HepG2 (cell line): ENCODE data around the gene LPIN3. TPM values are rescaled to one million over a fixed set of nuclear protein-coding genes. Genes with fewer than 3 reads are reported as not detected.

Experiments
- ATAC-seq: fragments of 200-7000 bp; cut with Tn5 transposase; 3 replicates; pipeline ENCODE4 v1.9.1; 2020; ENCODE audit warnings: mild to moderate bottlenecking, moderate library complexity
- BruUV-seq: library from RNA; stranded (reverse); fragments of 400-500 nt; replicated peaks from 2 replicates; lab custom pipeline; 2021; lab: Mats Ljungman, UMichigan
- CTCF ChIA-PET: fragments of 300-600 bp; formaldehyde crosslinking; extraction: SDS; loops from one replicate; lab custom pipeline; 2021; ENCODE audit warnings: low total read pairs, inconsistent platforms, low intra/inter-chr PET ratio; lab: Yijun Ruan, JAX
- POLR2A ChIA-PET: fragments of 350-600 bp; sonication (Branson Sonifier 250); formaldehyde crosslinking; loops from one replicate; lab custom pipeline; 2020; ENCODE audit warnings: antibody characterized with exemption, inconsistent platforms; lab: Yijun Ruan, JAX
- DNase-seq: peaks from one replicate; pipeline ENCODE4 v3.0.0-alpha.2; 2015; ENCODE audit warnings: low spot score
- FAIRE-seq: peaks from 3 replicates; lab custom pipeline; 2011; peaks lifted over from hg19 to GRCh38; lab: Jason Lieb, UNC
- H2AFZ ChIP-seq: one replicate; pipeline ENCODE4 v1.6.1; 2011; ENCODE audit warnings: low read length, inconsistent platforms
- H3K27ac ChIP-seq: fragments of 300-600 bp; 3 replicates; pipeline ENCODE4 v1.8.0; 2011; ENCODE audit warnings: mixed run types, mild to moderate bottlenecking, mixed read lengths, low read length, inconsistent platforms; ENCODE audit not compliant: insufficient read depth; ENCODE audit errors: extremely low read length
- H3K27me3 ChIP-seq, 2 experiments: fragments of 200-600 bp in 1 of 2; 2 replicates in 1 of 2; 3 replicates in 1 of 2; pipeline versions ENCODE4 v1.6.0 to v1.8.0; 2011; ENCODE audit warnings: low read length in 2 of 2, mild to moderate bottlenecking in 2 of 2, moderate library complexity in 2 of 2, inconsistent platforms in 1 of 2; ENCODE audit not compliant: insufficient read depth in 2 of 2, control insufficient read depth in 1 of 2
- H3K36me3 ChIP-seq, 2 experiments: fragments of 200-600 bp in 1 of 2; replicated peaks in 1 of 2; 2 replicates in 1 of 2; 3 replicates in 1 of 2; pipeline versions ENCODE4 v1.5.1 to v1.8.0; 2011; ENCODE audit warnings: low read length in 2 of 2, inconsistent platforms in 1 of 2; ENCODE audit not compliant: insufficient read depth in 2 of 2, control insufficient read depth in 1 of 2
- H3K4me1 ChIP-seq: 2 replicates; pipeline ENCODE4 v1.5.1; 2012; ENCODE audit warnings: low read length, inconsistent platforms; ENCODE audit not compliant: insufficient read depth
- H3K4me2 ChIP-seq: 2 replicates; pipeline ENCODE4 v1.6.0; 2011; ENCODE audit warnings: low read depth, low read length, inconsistent platforms
- H3K4me3 ChIP-seq, 3 experiments: fragments of 200-600 bp in 1 of 3; sonication (generic), shearing (Covaris generic) in 1 of 3; replicated peaks in 1 of 3; 2 replicates each; pipeline ENCODE4 v1.5.1; 2011 to 2016; ENCODE audit warnings: low read length in 3 of 3, inconsistent platforms in 2 of 3, low read depth in 2 of 3, mild to moderate bottlenecking in 2 of 3, control low read depth in 1 of 3, mixed read lengths in 1 of 3; ENCODE audit not compliant: insufficient read depth in 1 of 3
- H3K79me2 ChIP-seq: one replicate; pipeline ENCODE4 v1.6.1; 2011; ENCODE audit warnings: low read length, inconsistent platforms; ENCODE audit not compliant: insufficient read depth
- H3K9ac ChIP-seq: 2 replicates; pipeline ENCODE4 v1.6.0; 2011; ENCODE audit warnings: mild to moderate bottlenecking, low read depth, low read length, inconsistent platforms; ENCODE audit not compliant: insufficient read depth
- H3K9me3 ChIP-seq: 2 replicates; pipeline ENCODE4 v1.5.1; 2012; ENCODE audit warnings: mild to moderate bottlenecking, low read length
- H4K20me1 ChIP-seq: 2 replicates; pipeline ENCODE4 v1.6.0; 2011; ENCODE audit warnings: inconsistent platforms, mild to moderate bottlenecking, low read length, moderate library complexity; ENCODE audit not compliant: insufficient read depth
- DBP ChIP-seq: sonication (generic); formaldehyde crosslinking; IDR thresholded peaks from 2 replicates; pipeline ENCODE4 v1.4.0; 2020; ENCODE audit warnings: missing genetic modification reagents; ENCODE audit errors: not compliant biosample characterization
- HOXA7 ChIP-seq: sonication (generic); formaldehyde crosslinking; IDR thresholded peaks from 2 replicates; pipeline ENCODE4 v1.8.1; 2022; ENCODE audit warnings: mild to moderate bottlenecking, missing genetic modification reagents, moderate library complexity
- POLR2G ChIP-seq: fragments of 200-400 bp; formaldehyde crosslinking; IDR thresholded peaks from 2 replicates; pipeline ENCODE4 v1.6.1; 2018; ENCODE audit warnings: mild to moderate bottlenecking, low read depth, low read length, moderate library complexity
- REXO4 ChIP-seq: sonication (generic); formaldehyde crosslinking; IDR thresholded peaks from 2 replicates; pipeline ENCODE4 v1.8.0; 2022; ENCODE audit warnings: missing genetic modification reagents, mild to moderate bottlenecking, borderline replicate concordance
- SAP130 ChIP-seq: IDR thresholded peaks from 2 replicates; pipeline ENCODE4 v1.6.1; 2016; ENCODE audit warnings: low read depth
- SPEN ChIP-seq: sonication (generic); formaldehyde crosslinking; IDR thresholded peaks from 2 replicates; pipeline ENCODE4 v1.5.1; 2020; ENCODE audit warnings: low read depth, mild to moderate bottlenecking, missing genetic modification reagents
- ZNF614 ChIP-seq: IDR thresholded peaks from 2 replicates; pipeline ENCODE4 v1.6.1; 2018; ENCODE audit warnings: missing biosample characterization, missing genetic modification reagents, inconsistent platforms, borderline replicate concordance
- ZNF800 ChIP-seq: sonication (generic); formaldehyde crosslinking; IDR thresholded peaks from 2 replicates; pipeline ENCODE4 v1.4.0; 2020; ENCODE audit warnings: missing genetic modification reagents
- ZNF878 ChIP-seq: sonication (generic); formaldehyde crosslinking; IDR thresholded peaks from 2 replicates; pipeline ENCODE4 v1.8.1; 2023; ENCODE audit warnings: mild to moderate bottlenecking, missing genetic modification reagents, moderate library complexity
- WGBS: methylation state at CpG from one replicate; pipeline ENCODE4 v1.1.6; 2017; ENCODE audit warnings: low lambda C conversion rate; 5-methylcytosine and 5-hydroxymethylcytosine counted together
- in situ Hi-C: cut with HindIII; loops from 2 replicates; pipeline ENCODE4 v1.10.0; 2017; ENCODE audit warnings: low pct_unique_long_range_greater_than_20kb; ENCODE audit not compliant: extremely low pct_ligation_motif_present
- intact Hi-C: fragments of 100-400 bp; cut with micrococcal nuclease; formaldehyde crosslinking; loops from one replicate; pipeline ENCODE4 v1.10.0; 2022; ENCODE audit not compliant: unreplicated experiment
- polyA plus RNA-seq, 8 experiments: library from polyadenylated mRNA; depleted of rRNA in 3 of 8; stranded (reverse) in 7 of 8; unstranded in 1 of 8; fragments of >200 nt; fragmentation: Illumina TruSeq in 4 of 8; extraction: Trizol in 4 of 8; gene quantifications; 2 replicates each; pipeline versions ENCODE4 v1.2.1 to v1.2.3, GENCODE V29; 2011 to 2016; ENCODE audit warnings: low read depth in 4 of 8, missing spikeins in 1 of 8, mixed read lengths in 1 of 8; ENCODE audit not compliant: insufficient read depth in 1 of 8
- total RNA-seq, 5 experiments: library from RNA; depleted of rRNA; stranded (reverse); fragments of >200 nt; fragmentation: Illumina TruSeq; extraction: Trizol; gene quantifications; 2 replicates each; pipeline ENCODE4 v1.2.3, GENCODE V29; 2016; ENCODE audit warnings: low read depth in 1 of 5
- TF ChIP-seq, protein P1 (sequence below): sonication (generic); formaldehyde crosslinking; IDR thresholded peaks from 2 replicates; pipeline ENCODE4 v1.4.0; 2020; ENCODE audit warnings: missing genetic modification reagents, borderline replicate concordance

LPIN3 gene
- total and polyA plus RNA-seq, 2 of the 13 experiments (the other 11 are each of a cell fraction or from before 2014, with no cell fraction given), result 14.2 to 28.6 TPM

GRCh38 chr20:41330941-41331340, 9.7 kb upstream of the LPIN3 start (continued):
- TF ChIP-seq, protein P1, sequence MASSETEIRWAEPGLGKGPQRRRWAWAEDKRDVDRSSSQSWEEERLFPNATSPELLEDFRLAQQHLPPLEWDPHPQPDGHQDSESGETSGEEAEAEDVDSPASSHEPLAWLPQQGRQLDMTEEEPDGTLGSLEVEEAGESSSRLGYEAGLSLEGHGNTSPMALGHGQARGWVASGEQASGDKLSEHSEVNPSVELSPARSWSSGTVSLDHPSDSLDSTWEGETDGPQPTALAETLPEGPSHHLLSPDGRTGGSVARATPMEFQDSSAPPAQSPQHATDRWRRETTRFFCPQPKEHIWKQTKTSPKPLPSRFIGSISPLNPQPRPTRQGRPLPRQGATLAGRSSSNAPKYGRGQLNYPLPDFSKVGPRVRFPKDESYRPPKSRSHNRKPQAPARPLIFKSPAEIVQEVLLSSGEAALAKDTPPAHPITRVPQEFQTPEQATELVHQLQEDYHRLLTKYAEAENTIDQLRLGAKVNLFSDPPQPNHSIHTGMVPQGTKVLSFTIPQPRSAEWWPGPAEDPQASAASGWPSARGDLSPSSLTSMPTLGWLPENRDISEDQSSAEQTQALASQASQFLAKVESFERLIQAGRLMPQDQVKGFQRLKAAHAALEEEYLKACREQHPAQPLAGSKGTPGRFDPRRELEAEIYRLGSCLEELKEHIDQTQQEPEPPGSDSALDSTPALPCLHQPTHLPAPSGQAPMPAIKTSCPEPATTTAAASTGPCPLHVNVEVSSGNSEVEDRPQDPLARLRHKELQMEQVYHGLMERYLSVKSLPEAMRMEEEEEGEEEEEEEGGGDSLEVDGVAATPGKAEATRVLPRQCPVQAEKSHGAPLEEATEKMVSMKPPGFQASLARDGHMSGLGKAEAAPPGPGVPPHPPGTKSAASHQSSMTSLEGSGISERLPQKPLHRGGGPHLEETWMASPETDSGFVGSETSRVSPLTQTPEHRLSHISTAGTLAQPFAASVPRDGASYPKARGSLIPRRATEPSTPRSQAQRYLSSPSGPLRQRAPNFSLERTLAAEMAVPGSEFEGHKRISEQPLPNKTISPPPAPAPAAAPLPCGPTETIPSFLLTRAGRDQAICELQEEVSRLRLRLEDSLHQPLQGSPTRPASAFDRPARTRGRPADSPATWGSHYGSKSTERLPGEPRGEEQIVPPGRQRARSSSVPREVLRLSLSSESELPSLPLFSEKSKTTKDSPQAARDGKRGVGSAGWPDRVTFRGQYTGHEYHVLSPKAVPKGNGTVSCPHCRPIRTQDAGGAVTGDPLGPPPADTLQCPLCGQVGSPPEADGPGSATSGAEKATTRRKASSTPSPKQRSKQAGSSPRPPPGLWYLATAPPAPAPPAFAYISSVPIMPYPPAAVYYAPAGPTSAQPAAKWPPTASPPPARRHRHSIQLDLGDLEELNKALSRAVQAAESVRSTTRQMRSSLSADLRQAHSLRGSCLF (CRISPR knock-in tag), result no peak
- TF ChIP-seq REXO4 (CRISPR knock-in tag) (no peak), HOXA7 (CRISPR knock-in tag) (no peak), SPEN (CRISPR knock-in tag) (no peak), ZNF800 (no peak)

DNA sequence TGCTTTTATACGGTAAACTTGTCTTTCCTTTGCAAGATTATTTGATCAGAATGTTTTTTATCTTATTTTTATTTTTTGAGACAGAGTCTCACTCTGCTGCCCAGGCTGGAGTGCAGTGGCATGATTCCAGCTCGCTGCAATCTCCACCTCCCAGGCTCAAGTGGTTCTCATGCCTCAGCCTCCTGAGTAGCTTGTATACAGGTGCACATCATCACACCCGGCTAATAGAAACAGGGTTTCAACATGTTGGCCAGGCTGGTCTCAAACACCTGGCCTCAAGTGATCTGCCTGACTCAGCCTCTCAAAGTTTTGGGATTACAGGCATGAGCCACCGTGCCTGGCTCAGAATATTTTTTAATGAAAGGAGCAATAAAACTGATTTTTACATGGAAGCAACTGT, 8.9 kb upstream of the LPIN3 start:
- CTCF ChIA-PET, result no interaction called here
- no peaks in the 10 kb centered on the region for H3K79me2 ChIP-seq
- ATAC-seq (no peak), FAIRE-seq (no peak), DNase-seq (no peak)
- peaks cover 7 to 42% of the 10 kb centered on the region in 2 experiments for H3K27me3 ChIP-seq
- 30% methylated on average over 4 of the region's 4 CpGs for WGBS
- H3K4me2 ChIP-seq, result no peak overlapping the region
- H4K20me1 ChIP-seq, result no peaks in the 10 kb centered on the region
- no peak overlapping the region for H3K9ac ChIP-seq
- TF ChIP-seq DBP (CRISPR knock-in tag) (no peak), ZNF878 (CRISPR knock-in tag) (no peak), ZNF614 (CRISPR knock-in tag) (no peak), POLR2G (no peak), SAP130 (CRISPR knock-in tag) (no peak)
- H3K9me3 ChIP-seq, result no peaks in the 10 kb centered on the region
- H3K36me3 ChIP-seq, result no peaks in the 10 kb centered on the region
- no TSS peak for BruUV-seq
- H3K4me3 ChIP-seq, result no peak overlapping the region
- intact Hi-C loops (no loop called here), in situ Hi-C loops (loop anchor here (10.0 kb wide), 2 partner anchors 87 to 197 kb away; partner anchors contain the start of gene PLCG1)
- no peak overlapping the region for H3K27ac ChIP-seq
- POLR2A ChIA-PET, result interaction anchor here (1.3 kb wide), 1 partner anchor 8 kb away, joined by 3 read pairs; no protein-coding TSS in a partner anchor
- peaks cover 19% of the 10 kb centered on the region for H3K4me1 ChIP-seq
- no peak overlapping the region for H2AFZ ChIP-seq
